Gastroesophageal sphincter (tissue), 3 donors: Measurements from ENCODE around the gene MYRIP.

Experiments
- CTCF ChIP-seq, 4 experiments: fragments of 200-600 bp in 2 of 4; fragments of 450-650 bp in 2 of 4; sonication (generic) in 1 of 4; IDR thresholded peaks; one replicate each; pipeline ENCODE4 v1.5.1; 2017 to 2019; ENCODE audit warnings: antibody characterized with exemption in 4 of 4, mild to moderate bottlenecking in 2 of 4, moderate library complexity in 2 of 4
- POLR2A ChIP-seq, 2 donors: fragments of 450-650 bp; IDR thresholded peaks; one replicate each; pipeline ENCODE4 v1.6.1; 2017; ENCODE audit warnings: antibody characterized with exemption in 2 of 2, mild to moderate bottlenecking in 2 of 2, moderate library complexity in 1 of 2
- POLR2AphosphoS5 ChIP-seq: sonication (generic); formaldehyde crosslinking; IDR thresholded peaks from one replicate; pipeline ENCODE4 v1.6.1; 2017; ENCODE audit warnings: antibody characterized with exemption

- TF ChIP-seq CTCF (IDR thresholded peaks at IDR 0.05), result no peak
- no peak for TF ChIP-seq POLR2A (IDR thresholded peaks at IDR 0.05)
- TF ChIP-seq POLR2AphosphoS5, result no peak
Observed at GRCh38 chr3:40187945-40188344, 378.5 kb downstream of the MYRIP start.
